GM21528 (cell line): ENCODE data around the gene CT45A6.
"Not testable (repeated sequence)": the region's sequence is repeated elsewhere in the genome, so short reads cannot be mapped to it uniquely, and the experiment has no call there.

ENCODE experiments used
- ATAC-seq: cut with Tn5 transposase; IDR thresholded peaks from one replicate; pipeline ENCODE4 v1.9.1; 2021; ENCODE audit warnings: mild to moderate bottlenecking, moderate library complexity; ENCODE audit not compliant: unreplicated experiment, low FRiP score

CT45A6 gene, protein sequence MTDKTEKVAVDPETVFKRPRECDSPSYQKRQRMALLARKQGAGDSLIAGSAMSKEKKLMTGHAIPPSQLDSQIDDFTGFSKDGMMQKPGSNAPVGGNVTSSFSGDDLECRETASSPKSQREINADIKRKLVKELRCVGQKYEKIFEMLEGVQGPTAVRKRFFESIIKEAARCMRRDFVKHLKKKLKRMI

DNA sequence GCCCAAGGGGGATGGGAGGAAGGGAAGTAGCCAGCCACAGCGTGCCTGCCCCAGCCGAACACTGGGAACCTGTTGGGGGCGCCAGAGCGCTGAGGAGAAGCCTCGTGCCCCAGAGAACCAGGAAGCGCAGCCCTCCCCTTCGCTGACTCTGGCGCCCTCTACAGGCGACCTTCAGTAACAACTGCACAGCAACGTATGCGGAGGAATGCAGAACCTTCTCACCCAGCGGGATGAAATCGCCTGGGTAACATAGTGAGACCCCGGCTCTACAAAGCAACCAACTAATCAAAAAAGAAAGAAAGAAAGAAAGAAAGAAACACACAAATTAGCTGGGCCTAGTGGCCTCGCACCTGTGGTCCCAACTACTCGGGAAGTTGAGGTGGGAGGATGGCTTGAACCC, at the start of gene CT45A6:
Gene CT45A6 (minus strand): TSS at position 101 of the 400 bp plus-strand sequence. CDS start 3,794 bp downstream, outside the sequence.
- not testable (repeated sequence) for ATAC-seq

DNA sequence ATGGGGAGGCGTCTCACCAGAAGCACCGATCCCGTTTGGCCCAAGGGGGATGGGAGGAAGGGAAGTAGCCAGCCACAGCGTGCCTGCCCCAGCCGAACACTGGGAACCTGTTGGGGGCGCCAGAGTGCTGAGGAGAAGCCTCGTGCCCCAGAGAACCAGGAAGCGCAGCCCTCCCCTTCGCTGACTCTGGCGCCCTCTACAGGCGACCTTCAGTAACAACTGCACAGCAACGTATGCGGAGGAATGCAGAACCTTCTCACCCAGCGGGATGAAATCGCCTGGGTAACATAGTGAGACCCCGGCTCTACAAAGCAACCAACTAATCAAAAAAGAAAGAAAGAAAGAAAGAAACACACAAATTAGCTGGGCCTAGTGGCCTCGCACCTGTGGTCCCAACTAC, 34.6 kb upstream of the CT45A6 start, which contains the start of gene CT45A7:
Gene CT45A7 (minus strand): TSS at position 101 of the 400 bp plus-strand sequence. CDS start 3,747 bp downstream, outside the sequence.
- ATAC-seq = not testable (repeated sequence)

DNA sequence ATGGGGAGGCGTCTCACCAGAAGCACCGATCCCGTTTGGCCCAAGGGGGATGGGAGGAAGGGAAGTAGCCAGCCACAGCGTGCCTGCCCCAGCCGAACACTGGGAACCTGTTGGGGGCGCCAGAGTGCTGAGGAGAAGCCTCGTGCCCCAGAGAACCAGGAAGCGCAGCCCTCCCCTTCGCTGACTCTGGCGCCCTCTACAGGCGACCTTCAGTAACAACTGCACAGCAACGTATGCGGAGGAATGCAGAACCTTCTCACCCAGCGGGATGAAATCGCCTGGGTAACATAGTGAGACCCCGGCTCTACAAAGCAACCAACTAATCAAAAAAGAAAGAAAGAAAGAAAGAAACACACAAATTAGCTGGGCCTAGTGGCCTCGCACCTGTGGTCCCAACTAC, 17.3 kb upstream of the CT45A6 start, which contains the start of gene CT45A2:
Gene CT45A2 (minus strand): TSS at position 101 of the 400 bp plus-strand sequence. CDS start 3,747 bp downstream, outside the sequence.
- not testable (repeated sequence) for ATAC-seq

DNA sequence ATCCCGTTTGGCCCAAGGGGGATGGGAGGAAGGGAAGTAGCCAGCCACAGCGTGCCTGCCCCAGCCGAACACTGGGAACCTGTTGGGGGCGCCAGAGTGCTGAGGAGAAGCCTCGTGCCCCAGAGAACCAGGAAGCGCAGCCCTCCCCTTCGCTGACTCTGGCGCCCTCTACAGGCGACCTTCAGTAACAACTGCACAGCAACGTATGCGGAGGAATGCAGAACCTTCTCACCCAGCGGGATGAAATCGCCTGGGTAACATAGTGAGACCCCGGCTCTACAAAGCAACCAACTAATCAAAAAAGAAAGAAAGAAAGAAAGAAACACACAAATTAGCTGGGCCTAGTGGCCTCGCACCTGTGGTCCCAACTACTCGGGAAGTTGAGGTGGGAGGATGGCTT, 17.2 kb downstream of the CT45A6 start, which contains the start of gene CT45A5:
Gene CT45A5 (minus strand): TSS at position 101 of the 400 bp plus-strand sequence. CDS start 3,774 bp downstream, outside the sequence.
- not testable (repeated sequence) for ATAC-seq

DNA sequence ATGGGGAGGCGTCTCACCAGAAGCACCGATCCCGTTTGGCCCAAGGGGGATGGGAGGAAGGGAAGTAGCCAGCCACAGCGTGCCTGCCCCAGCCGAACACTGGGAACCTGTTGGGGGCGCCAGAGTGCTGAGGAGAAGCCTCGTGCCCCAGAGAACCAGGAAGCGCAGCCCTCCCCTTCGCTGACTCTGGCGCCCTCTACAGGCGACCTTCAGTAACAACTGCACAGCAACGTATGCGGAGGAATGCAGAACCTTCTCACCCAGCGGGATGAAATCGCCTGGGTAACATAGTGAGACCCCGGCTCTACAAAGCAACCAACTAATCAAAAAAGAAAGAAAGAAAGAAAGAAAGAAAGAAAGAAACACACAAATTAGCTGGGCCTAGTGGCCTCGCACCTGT, 34.5 kb downstream of the CT45A6 start, which contains the start of gene CT45A3:
Gene CT45A3 (minus strand): TSS at position 101 of the 400 bp plus-strand sequence. CDS start 3,747 bp downstream, outside the sequence.
- not testable (repeated sequence) for ATAC-seq

DNA sequence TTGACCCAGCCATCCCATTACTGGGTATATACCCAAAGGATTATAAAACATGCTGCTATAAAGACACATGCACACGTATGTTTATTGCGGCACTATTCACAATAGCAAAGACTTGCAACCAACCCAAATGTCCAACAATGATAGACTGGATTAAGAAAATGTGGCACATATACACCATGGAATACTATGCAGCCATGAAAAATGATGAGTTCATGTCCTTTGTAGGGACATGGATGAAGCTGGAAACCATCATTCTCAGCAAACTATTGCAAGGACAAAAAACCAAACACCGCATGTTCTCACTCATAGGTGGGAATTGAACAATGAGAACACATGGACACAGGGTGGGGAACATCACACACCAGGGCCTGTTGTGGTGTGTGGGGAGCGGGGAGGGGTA, 57.8 kb downstream of the CT45A6 start:
- not testable (repeated sequence) for ATAC-seq
